NCI-H146 (cell line): ENCODE results near the gene EPN3.

Source experiments
- DNase-seq: peaks from one replicate; lab custom pipeline; 2025; lab: John Stamatoyannopoulos, UW

Gene EPN3

DNA sequence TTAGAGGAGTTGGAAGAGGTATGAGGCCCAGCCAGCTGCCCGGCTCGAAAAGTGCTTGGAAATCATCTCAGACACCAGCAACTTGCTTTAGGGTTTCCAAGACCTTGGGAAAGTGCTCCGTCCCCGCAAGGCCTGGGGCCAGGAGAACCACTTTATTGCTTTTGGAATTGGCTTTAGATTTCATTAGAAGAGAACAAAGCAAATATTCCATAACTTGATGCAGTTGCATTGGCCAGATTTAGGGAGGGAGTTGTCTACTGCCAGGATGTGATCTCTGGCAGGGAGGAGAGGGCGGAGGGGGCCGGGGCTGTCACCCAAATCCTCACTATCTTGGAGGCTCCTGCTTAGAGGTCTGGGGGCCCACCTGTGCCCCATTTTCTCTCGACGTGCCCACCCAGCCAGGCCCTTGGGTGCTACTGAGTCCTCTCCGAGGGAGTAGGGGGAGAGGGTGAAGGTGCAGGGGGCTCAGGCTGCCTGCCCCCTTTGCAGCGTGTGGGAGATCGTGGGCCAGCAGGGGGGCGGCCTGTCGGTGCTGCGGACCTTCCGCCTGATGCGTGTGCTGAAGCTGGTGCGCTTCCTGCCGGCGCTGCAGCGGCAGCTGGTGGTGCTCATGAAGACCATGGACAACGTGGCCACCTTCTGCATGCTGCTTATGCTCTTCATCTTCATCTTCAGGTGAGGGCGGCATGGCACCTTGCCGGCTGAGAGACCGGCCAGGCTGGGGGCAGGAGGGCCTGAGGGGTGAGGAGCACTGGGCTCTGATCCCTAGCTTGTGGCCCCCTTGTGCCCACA, 58.6 kb downstream of the EPN3 start:
- DNase-seq = no peak

DNA sequence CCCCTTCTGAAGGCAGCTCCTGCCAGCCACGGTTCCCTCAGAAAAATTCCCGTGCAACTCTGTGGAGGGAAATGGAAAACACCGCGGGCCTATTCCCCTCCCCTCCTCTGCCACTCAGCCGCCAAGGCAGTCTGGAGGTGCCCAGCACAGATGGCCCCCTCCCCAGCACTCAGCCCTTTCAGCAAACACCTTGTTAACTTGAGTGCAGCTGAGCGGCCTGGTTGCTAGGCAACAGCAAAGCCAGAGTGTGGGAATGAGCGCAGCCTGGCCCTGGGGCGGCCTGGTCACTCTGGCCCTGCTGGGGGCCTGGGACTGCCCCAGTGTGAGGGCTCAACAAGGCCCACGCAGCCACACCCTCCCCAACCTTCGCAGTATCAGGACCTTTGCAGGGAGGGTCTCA, 60.8 kb downstream of the EPN3 start:
- peak; percentile 88 for DNase-seq
